ENCODE results near the gene PSME2.

The PSME2 gene

DNA sequence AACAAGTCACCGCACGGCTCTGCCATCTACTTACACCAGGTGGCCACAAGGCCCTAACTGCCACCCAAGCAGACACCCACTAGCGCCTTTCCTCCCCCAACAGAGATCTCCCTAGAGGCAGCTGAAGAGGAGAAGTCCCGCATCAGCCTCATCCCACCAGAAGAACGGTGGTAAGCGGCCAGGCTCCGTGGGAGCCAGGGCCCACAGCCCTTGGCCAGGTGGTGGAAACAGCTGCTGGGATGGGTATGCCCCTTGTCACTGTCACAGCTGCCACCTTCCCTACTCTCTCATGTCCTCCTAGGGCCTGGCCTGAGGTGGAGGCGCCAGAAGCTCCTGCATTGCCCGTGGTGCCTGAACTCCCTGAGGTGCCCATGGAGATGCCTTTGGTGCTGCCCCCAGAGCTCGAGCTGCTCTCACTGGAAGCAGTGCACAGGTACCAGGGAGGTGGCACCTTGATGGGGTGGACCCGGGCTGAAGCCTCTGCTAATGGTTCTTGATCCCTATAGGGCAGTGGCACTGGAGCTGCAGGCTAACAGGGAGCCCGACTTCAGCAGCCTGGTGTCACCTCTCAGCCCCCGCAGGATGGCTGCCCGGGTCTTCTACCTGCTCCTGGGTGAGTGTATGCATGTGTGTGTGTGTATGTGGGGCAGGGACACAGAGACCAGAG is 33.0 kb upstream of the PSME2 start:
- ChIA-PET POLR2A (interaction anchor here (1.0 to 2.0 kb wide), 4 partner anchors 9 to 66 kb away, joined by 3 to 8 read pairs (median 4); partner anchors contain the start of gene IRF9), CTCF (interaction anchor here (0.6 to 1.7 kb wide), 2 partner anchors 121 to 153 kb away, joined by 4 to 5 read pairs; no protein-coding TSS in a partner anchor)
- no peak overlapping the region for H3K4me3 ChIP-seq (ENCODE audit: low read depth, low read length)
- H3K27ac ChIP-seq (ENCODE audit: extremely low read depth, low read depth, low read length) = no peak overlapping the region
- no peaks in the 10 kb centered on the region for H3K9me3 ChIP-seq (ENCODE audit: control insufficient read depth, insufficient read depth, low read depth, low read length)
- no peaks in the 10 kb centered on the region for H3K4me1 ChIP-seq (ENCODE audit: control insufficient read depth, insufficient read depth, low read length)
- TF ChIP-seq, protein P1, sequence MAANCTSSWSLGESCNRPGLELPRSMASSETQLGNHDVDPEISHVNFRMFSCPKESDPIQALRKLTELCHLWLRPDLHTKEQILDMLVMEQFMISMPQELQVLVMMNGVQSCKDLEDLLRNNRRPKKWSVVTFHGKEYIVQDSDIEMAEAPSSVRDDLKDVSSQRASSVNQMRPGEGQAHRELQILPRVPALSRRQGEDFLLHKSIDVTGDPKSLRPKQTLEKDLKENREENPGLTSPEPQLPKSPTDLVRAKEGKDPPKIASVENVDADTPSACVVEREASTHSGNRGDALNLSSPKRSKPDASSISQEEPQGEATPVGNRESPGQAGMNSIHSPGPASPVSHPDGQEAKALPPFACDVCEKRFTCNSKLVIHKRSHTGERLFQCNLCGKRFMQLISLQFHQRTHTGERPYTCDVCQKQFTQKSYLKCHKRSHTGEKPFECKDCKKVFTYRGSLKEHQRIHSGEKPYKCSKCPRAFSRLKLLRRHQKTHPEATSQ (tag by site-specific recombination; IDR thresholded peaks at IDR 0.05) = no peak
- TF ChIP-seq ZFHX2 (tag by site-specific recombination; conservative IDR thresholded peaks at IDR 0.05) (0 out of 2 replicates have a peak, but pooled peaks have one; percentile 11), RBAK (tag by site-specific recombination; IDR thresholded peaks at IDR 0.05) (no peak), EGR2 (tag by site-specific recombination; IDR thresholded peaks at IDR 0.05; ENCODE audit: low read depth) (peak; percentile 77), ZSCAN4 (tag by site-specific recombination; IDR thresholded peaks at IDR 0.05) (no peak), ZNF132 (tag by site-specific recombination; IDR thresholded peaks at IDR 0.05; ENCODE audit: borderline replicate concordance) (no peak)
- TF ChIP-seq, protein P2, sequence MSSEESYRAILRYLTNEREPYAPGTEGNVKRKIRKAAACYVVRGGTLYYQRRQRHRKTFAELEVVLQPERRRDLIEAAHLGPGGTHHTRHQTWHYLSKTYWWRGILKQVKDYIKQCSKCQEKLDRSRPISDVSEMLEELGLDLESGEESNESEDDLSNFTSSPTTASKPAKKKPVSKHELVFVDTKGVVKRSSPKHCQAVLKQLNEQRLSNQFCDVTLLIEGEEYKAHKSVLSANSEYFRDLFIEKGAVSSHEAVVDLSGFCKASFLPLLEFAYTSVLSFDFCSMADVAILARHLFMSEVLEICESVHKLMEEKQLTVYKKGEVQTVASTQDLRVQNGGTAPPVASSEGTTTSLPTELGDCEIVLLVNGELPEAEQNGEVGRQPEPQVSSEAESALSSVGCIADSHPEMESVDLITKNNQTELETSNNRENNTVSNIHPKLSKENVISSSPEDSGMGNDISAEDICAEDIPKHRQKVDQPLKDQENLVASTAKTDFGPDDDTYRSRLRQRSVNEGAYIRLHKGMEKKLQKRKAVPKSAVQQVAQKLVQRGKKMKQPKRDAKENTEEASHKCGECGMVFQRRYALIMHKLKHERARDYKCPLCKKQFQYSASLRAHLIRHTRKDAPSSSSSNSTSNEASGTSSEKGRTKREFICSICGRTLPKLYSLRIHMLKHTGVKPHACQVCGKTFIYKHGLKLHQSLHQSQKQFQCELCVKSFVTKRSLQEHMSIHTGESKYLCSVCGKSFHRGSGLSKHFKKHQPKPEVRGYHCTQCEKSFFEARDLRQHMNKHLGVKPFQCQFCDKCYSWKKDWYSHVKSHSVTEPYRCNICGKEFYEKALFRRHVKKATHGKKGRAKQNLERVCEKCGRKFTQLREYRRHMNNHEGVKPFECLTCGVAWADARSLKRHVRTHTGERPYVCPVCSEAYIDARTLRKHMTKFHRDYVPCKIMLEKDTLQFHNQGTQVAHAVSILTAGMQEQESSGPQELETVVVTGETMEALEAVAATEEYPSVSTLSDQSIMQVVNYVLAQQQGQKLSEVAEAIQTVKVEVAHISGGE (tag by site-specific recombination; conservative IDR thresholded peaks at IDR 0.05; ENCODE audit: low read depth) = no peak
- TF ChIP-seq, protein P3, sequence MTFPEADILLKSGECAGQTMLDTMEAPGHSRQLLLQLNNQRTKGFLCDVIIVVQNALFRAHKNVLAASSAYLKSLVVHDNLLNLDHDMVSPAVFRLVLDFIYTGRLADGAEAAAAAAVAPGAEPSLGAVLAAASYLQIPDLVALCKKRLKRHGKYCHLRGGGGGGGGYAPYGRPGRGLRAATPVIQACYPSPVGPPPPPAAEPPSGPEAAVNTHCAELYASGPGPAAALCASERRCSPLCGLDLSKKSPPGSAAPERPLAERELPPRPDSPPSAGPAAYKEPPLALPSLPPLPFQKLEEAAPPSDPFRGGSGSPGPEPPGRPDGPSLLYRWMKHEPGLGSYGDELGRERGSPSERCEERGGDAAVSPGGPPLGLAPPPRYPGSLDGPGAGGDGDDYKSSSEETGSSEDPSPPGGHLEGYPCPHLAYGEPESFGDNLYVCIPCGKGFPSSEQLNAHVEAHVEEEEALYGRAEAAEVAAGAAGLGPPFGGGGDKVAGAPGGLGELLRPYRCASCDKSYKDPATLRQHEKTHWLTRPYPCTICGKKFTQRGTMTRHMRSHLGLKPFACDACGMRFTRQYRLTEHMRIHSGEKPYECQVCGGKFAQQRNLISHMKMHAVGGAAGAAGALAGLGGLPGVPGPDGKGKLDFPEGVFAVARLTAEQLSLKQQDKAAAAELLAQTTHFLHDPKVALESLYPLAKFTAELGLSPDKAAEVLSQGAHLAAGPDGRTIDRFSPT (tag by site-specific recombination; IDR thresholded peaks at IDR 0.05) = no peak
- H3K36me3 ChIP-seq (ENCODE audit: control insufficient read depth in 2 of 2, insufficient read depth in 1 of 2, low read length in 2 of 2) = peaks cover 0 to 78% of the 10 kb centered on the region in 2 experiments; a peak in 2 of 3 replicates

DNA sequence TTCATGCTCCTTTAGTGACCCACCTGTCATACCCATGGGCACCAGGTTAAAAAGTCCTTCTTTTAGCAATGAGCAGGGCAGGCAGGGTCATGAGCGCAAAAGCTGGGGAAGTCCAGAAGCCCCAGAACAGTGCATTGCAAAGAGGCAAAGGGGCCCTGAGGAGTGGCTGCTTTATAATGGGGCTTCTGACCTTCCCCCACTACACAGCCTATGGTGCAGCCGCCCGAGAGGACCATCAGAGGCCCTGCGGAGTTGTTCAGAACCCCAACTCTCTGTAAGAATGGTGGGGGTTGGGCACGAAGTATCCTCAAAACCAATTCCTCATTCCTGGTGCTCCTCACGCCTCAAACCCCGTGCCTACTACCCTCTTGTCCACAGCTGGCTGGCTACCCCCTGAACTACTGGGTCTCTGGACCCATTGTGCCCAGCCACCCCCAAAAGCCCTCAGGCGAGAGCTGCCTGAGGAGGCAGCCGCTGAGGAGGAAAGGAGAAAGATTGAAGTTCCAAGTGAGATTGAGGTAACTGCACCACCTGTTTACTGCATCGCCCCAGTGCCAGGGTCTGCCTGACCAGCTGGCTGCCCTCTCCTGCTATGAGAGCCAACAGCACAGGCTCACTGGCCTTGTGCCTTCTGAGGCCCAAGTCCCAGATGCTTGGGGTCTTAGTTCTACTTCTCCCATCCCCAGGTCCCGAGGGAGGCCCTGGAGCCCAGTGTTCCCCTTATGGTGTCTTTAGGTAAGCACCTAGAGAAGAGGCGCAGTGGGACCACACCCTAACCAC is 32.2 kb upstream of the PSME2 start:
- Histone ChIP-seq H3K4me1 (ENCODE audit: control insufficient read depth, insufficient read depth, low read length) (no peaks in the 10 kb centered on the region), H3K36me3 (ENCODE audit: control insufficient read depth in 2 of 2, insufficient read depth in 1 of 2, low read length in 2 of 2) (peaks cover 0 to 70% of the 10 kb centered on the region in 2 experiments; a peak in 2 of 3 replicates), H3K4me3 (ENCODE audit: low read depth, low read length) (no peak overlapping the region), H3K9me3 (ENCODE audit: control insufficient read depth, insufficient read depth, low read depth, low read length) (no peaks in the 10 kb centered on the region), H3K27ac (ENCODE audit: extremely low read depth, low read depth, low read length) (no peak overlapping the region)
- CTCF ChIA-PET = interaction anchor here (0.6 to 1.7 kb wide), 2 partner anchors 120 to 153 kb away, joined by 4 to 5 read pairs; no protein-coding TSS in a partner anchor
- POLR2A ChIA-PET = interaction anchor here (1.0 to 2.0 kb wide), 4 partner anchors 8 to 65 kb away, joined by 3 to 8 read pairs (median 4); partner anchors contain the start of genes IRF9 and RNF31
- TF ChIP-seq ZNF600 (tag by site-specific recombination; IDR thresholded peaks at IDR 0.05) (no peak), ZNF843 (tag by site-specific recombination; IDR thresholded peaks at IDR 0.05) (no peak), ZNF214 (tag by site-specific recombination; IDR thresholded peaks at IDR 0.05; ENCODE audit: borderline replicate concordance) (no peak), ZSCAN30 (tag by site-specific recombination; IDR thresholded peaks at IDR 0.05) (no peak), ZNF354C (tag by site-specific recombination; IDR thresholded peaks at IDR 0.05; ENCODE audit: borderline replicate concordance, low read depth) (no peak), MZF1 (tag by site-specific recombination; IDR thresholded peaks at IDR 0.05; ENCODE audit: borderline replicate concordance) (no peak), ZNF221 (tag by site-specific recombination; IDR thresholded peaks at IDR 0.05; ENCODE audit: borderline replicate concordance) (no peak), ZNF324 (tag by site-specific recombination; IDR thresholded peaks at IDR 0.05) (no peak), ZNF335 (tag by site-specific recombination; conservative IDR thresholded peaks at IDR 0.05) (no peak), ZNF776 (tag by site-specific recombination; IDR thresholded peaks at IDR 0.05; ENCODE audit: borderline replicate concordance) (no peak), CTCF (tag by site-specific recombination; IDR thresholded peaks at IDR 0.05) (no peak)
- TF ChIP-seq, protein P4, sequence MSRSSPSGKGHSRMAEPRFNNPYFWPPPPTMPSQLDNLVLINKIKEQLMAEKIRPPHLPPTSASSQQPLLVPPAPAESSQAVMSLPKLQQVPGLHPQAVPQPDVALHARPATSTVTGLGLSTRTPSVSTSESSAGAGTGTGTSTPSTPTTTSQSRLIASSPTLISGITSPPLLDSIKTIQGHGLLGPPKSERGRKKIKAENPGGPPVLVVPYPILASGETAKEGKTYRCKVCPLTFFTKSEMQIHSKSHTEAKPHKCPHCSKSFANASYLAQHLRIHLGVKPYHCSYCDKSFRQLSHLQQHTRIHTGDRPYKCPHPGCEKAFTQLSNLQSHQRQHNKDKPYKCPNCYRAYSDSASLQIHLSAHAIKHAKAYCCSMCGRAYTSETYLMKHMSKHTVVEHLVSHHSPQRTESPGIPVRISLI (tag by site-specific recombination; IDR thresholded peaks at IDR 0.05) = no peak
